Measurements from ENCODE around the gene SLCO2B1. TPM values are rescaled to one million over a fixed set of nuclear protein-coding genes. Genes with fewer than 3 reads are reported as not detected.

The SLCO2B1 gene
- total and polyA plus RNA-seq, 5 experiments from 2014 or later, result 0.99 to 2.3 TPM; not detected in 3

Other genes with a start within 250 kb of the SLCO2B1 start
- gene XRRA1, start 202.0 kb upstream of the SLCO2B1 start, total RNA-seq, result 10 to 100 TPM; 59.7 to 62.4 TPM
- 10 to 100 TPM in 2 of 3 donors, 1 to 10 TPM in 1; 7.2 to 14.2 (median 14.0) TPM for gene XRRA1, start 202.0 kb upstream of the SLCO2B1 start, polyA plus RNA-seq
- gene SPCS2, start 201.8 kb upstream of the SLCO2B1 start, total RNA-seq, result 10 to 100 TPM; 80.2 to 80.5 TPM
- gene SPCS2, start 201.8 kb upstream of the SLCO2B1 start, polyA plus RNA-seq, result 100 to 1,000 TPM; 137 to 198 (median 173) TPM
- 10 to 100 TPM; 15.1 to 16.6 TPM for gene NEU3, start 162.2 kb upstream of the SLCO2B1 start, total RNA-seq
- gene NEU3, start 162.2 kb upstream of the SLCO2B1 start, polyA plus RNA-seq, result 1 to 10 TPM; 1.5 to 2.2 (median 1.8) TPM
- gene OR2AT4, start 54.2 kb upstream of the SLCO2B1 start, total RNA-seq, result not detected
- gene OR2AT4, start 54.2 kb upstream of the SLCO2B1 start, polyA plus RNA-seq, result not detected
- under 1 TPM; 0.16 TPM for gene TPBGL, start 89.7 kb downstream of the SLCO2B1 start, total RNA-seq
- gene TPBGL, start 89.7 kb downstream of the SLCO2B1 start, polyA plus RNA-seq, result under 1 TPM; 0.09 to 0.24 (median 0.12) TPM
- 10 to 100 TPM; 60.0 to 65.3 TPM for gene ARRB1, start 200.6 kb downstream of the SLCO2B1 start, total RNA-seq
- gene ARRB1, start 200.6 kb downstream of the SLCO2B1 start, polyA plus RNA-seq, result 10 to 100 TPM in 1 of 3 donors, 1 to 10 TPM in 2; 7.6 to 12.2 (median 9.0) TPM
- gene RPS3, start 248.4 kb downstream of the SLCO2B1 start, total RNA-seq, result 1,000 to 10,000 TPM; 5,159 to 5,268 TPM
- 1,000 to 10,000 TPM; 6,922 to 7,216 (median 7,023) TPM for gene RPS3, start 248.4 kb downstream of the SLCO2B1 start, polyA plus RNA-seq